ENCODE data around the gene EIF4E3.

DNA sequence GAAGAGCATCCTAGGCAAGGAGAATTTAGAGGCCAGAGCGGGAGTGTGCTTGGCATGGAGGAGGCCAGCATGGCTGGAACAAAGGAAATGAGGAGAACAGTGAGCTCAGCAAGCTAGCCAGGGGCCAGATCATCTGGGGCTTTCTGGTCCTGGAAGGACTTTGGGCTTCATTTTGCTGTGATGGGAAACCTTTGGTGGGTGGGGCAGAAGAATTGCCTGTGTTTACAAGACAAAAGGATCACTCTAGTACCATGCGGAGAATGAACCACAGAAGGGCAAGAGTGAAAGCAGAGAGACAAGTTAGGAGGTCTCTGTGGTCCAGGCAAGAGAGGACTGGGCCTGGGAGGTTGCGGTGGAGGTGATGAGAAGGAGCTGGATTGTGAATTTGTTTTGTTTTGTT lies 80.1 kb downstream of the EIF4E3 start:
- TF ChIP-seq IKZF4 (CRISPR knock-in tag; IDR thresholded peaks at IDR 0.05; ENCODE audit: borderline replicate concordance, low read depth, not compliant biosample characterization), result no peak
- TF ChIP-seq, protein P1, sequence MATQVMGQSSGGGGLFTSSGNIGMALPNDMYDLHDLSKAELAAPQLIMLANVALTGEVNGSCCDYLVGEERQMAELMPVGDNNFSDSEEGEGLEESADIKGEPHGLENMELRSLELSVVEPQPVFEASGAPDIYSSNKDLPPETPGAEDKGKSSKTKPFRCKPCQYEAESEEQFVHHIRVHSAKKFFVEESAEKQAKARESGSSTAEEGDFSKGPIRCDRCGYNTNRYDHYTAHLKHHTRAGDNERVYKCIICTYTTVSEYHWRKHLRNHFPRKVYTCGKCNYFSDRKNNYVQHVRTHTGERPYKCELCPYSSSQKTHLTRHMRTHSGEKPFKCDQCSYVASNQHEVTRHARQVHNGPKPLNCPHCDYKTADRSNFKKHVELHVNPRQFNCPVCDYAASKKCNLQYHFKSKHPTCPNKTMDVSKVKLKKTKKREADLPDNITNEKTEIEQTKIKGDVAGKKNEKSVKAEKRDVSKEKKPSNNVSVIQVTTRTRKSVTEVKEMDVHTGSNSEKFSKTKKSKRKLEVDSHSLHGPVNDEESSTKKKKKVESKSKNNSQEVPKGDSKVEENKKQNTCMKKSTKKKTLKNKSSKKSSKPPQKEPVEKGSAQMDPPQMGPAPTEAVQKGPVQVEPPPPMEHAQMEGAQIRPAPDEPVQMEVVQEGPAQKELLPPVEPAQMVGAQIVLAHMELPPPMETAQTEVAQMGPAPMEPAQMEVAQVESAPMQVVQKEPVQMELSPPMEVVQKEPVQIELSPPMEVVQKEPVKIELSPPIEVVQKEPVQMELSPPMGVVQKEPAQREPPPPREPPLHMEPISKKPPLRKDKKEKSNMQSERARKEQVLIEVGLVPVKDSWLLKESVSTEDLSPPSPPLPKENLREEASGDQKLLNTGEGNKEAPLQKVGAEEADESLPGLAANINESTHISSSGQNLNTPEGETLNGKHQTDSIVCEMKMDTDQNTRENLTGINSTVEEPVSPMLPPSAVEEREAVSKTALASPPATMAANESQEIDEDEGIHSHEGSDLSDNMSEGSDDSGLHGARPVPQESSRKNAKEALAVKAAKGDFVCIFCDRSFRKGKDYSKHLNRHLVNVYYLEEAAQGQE (IDR thresholded peaks at IDR 0.05; ENCODE audit: borderline replicate concordance in 1 of 2, low read depth in 1 of 2, low read length in 2 of 2), result no peak
- TF ChIP-seq NCOA5 (CRISPR knock-in tag; IDR thresholded peaks at IDR 0.05), result no peak
- TF ChIP-seq, protein P2, sequence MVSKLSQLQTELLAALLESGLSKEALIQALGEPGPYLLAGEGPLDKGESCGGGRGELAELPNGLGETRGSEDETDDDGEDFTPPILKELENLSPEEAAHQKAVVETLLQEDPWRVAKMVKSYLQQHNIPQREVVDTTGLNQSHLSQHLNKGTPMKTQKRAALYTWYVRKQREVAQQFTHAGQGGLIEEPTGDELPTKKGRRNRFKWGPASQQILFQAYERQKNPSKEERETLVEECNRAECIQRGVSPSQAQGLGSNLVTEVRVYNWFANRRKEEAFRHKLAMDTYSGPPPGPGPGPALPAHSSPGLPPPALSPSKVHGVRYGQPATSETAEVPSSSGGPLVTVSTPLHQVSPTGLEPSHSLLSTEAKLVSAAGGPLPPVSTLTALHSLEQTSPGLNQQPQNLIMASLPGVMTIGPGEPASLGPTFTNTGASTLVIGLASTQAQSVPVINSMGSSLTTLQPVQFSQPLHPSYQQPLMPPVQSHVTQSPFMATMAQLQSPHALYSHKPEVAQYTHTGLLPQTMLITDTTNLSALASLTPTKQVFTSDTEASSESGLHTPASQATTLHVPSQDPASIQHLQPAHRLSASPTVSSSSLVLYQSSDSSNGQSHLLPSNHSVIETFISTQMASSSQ (IDR thresholded peaks at IDR 0.05; ENCODE audit: low read depth), result no peak
- TF ChIP-seq, protein P2 (CRISPR knock-in tag; IDR thresholded peaks at IDR 0.05; ENCODE audit: borderline replicate concordance), result no peak
- no peak for TF ChIP-seq XRCC5 (optimal IDR thresholded peaks at IDR 0.05; ENCODE audit: low read length)
- TF ChIP-seq ZNF530 (CRISPR knock-in tag; IDR thresholded peaks at IDR 0.05; ENCODE audit: low read depth), result no peak
- no peak for TF ChIP-seq ZNF263 (CRISPR knock-in tag; IDR thresholded peaks at IDR 0.05)
- TF ChIP-seq NR2F2 (IDR thresholded peaks at IDR 0.05; ENCODE audit: borderline replicate concordance, low read depth), result no peak
- no peak for TF ChIP-seq KDM4B (CRISPR knock-in tag; IDR thresholded peaks at IDR 0.05)
- TF ChIP-seq, protein P3, sequence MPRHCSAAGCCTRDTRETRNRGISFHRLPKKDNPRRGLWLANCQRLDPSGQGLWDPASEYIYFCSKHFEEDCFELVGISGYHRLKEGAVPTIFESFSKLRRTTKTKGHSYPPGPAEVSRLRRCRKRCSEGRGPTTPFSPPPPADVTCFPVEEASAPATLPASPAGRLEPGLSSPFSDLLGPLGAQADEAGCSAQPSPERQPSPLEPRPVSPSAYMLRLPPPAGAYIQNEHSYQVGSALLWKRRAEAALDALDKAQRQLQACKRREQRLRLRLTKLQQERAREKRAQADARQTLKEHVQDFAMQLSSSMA (CRISPR knock-in tag; IDR thresholded peaks at IDR 0.05), result no peak
- TF ChIP-seq, protein P4, sequence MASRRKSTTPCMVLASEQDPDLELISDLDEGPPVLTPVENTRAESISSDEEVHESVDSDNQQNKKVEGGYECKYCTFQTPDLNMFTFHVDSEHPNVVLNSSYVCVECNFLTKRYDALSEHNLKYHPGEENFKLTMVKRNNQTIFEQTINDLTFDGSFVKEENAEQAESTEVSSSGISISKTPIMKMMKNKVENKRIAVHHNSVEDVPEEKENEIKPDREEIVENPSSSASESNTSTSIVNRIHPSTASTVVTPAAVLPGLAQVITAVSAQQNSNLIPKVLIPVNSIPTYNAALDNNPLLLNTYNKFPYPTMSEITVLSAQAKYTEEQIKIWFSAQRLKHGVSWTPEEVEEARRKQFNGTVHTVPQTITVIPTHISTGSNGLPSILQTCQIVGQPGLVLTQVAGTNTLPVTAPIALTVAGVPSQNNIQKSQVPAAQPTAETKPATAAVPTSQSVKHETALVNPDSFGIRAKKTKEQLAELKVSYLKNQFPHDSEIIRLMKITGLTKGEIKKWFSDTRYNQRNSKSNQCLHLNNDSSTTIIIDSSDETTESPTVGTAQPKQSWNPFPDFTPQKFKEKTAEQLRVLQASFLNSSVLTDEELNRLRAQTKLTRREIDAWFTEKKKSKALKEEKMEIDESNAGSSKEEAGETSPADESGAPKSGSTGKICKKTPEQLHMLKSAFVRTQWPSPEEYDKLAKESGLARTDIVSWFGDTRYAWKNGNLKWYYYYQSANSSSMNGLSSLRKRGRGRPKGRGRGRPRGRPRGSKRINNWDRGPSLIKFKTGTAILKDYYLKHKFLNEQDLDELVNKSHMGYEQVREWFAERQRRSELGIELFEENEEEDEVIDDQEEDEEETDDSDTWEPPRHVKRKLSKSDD (CRISPR knock-in tag; IDR thresholded peaks at IDR 0.05; ENCODE audit: low read depth), result no peak

Measured in HepG2 (cell line).